ENCODE results near the gene OSER1.

Gene OSER1

DNA sequence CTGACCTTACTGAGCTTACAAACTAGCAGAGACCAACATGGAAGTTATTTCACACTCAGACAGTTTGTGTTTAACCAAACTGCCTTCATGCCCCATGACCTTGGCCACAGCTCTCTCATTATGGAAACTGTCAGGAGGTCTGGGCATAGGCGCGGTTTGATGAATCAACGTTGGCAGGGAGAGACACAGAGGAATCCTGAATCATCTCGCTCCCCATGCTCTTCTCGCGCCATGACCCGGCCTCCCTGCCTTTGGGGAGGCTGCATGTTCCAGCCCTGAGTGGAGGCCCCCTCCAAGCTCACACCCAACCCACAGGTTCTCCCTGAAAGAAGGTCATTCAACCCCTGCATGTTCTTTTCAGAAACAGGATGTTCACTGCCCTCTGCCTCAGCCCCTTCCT, 20.6 kb upstream of the OSER1 start:
- peak; percentile 70 for DNase-seq
- in situ Hi-C loops (cut with HindIII; ENCODE audit: low pct_ligation_motif_present, low pct_unique_long_range_greater_than_20kb, low sequenced_read_pairs) = no loop called here

DNA sequence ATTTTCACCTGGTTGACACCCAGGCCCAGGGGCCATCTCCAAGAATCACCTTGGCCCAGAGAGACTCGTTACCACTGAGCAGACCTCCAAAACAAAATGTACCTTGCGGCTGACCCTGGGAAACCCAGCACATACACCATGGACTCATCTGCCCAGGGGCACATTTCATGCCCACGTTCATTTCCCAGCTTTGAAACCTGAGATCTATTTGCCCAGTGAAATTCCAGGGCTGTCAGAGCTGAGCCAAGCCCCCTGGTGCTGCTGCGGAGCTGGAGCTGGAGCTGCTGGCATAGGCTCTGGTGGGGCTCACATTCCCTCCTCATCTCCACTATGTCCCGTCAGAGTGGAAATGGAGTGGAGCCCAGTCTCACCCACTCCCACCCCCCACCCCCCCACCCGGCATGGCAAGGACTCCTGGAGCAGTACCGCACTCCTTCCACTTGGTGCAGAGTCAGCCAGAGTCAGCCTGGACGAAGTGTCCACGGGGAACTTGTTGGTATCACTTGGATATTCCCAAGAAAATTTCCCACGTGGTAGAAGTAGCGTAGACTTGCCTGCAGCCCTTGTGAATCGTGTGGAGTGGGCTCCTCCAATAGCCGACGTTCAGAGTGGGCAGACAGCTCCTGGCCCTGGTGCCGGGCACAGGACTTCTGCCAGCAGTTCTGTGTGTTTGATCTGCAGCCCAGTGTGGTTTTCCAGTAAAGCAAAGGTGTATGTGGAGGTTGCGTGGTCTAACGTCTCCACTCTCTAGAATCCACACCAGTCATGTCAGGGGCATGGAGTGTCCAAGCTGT, 18.1 kb upstream of the OSER1 start:
- no peak for DNase-seq

DNA sequence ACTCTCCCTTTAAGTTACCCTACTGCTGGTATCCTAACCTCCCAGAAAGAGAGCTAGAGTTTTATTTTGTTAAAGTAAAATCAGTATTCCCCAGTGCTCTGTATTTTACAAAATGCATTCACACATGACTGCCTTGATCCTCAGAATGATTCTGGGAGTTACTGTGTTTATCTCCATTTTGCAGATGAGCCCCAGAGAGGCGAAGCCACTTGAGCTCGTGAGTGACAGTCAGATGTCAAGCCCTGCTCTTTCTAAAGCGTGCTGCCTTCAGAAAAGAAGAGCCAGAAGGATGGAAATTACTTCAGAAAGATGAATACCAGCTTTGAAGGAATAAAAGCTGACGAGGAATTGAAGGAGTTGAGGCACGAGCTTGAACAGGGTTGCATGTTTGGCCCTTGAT, 14.1 kb upstream of the OSER1 start:
- DNase-seq = no peak
- in situ Hi-C loops (cut with HindIII; ENCODE audit: low pct_ligation_motif_present, low pct_unique_long_range_greater_than_20kb, low sequenced_read_pairs) = no loop called here

More for the DNA sequence above, 18.1 kb upstream of the OSER1 start:
- in situ Hi-C loops (cut with HindIII; ENCODE audit: low pct_ligation_motif_present, low pct_unique_long_range_greater_than_20kb, low sequenced_read_pairs) = no loop called here

- no peak for DNase-seq
- in situ Hi-C loops (cut with HindIII; ENCODE audit: low pct_ligation_motif_present, low pct_unique_long_range_greater_than_20kb, low sequenced_read_pairs) = no loop called here
Observed at GRCh38 chr20:44223721-44224120, 13.2 kb upstream of the OSER1 start.

DNA sequence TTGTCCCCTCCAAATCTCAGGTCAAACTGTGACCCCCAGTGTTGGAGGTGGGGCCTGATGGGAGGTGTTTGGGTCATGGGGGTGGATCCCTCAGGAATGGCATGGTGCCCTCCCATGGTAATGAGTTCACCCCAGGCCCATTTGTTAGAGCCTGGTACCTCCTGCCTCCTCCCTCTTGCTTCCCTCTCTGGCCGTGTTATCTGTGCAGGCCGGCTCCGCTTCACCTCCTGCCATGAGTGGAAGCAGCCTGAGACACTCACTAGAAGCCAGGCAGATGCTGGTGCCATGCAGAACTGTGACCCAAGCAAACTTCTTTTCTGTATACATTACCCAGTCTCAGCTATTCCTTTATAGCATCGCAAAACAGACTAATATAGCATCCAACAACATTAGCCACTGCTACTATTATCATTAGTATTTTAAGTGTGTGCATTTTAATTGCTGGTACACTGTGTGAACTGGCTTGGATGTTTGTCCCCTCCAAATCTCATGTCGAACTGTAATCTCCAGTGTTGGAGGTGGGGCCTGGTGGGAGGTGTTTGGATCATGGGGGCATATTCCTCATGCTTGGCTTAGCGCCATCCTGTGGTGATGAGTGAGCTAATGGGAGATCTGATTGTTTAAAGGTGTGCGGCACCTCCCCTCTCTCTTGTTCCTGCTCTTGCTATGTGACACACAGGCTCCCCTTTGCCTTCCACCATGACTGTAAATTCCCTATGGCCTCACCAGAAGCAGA, 12.2 kb upstream of the OSER1 start:
- no peak for DNase-seq
- in situ Hi-C loops (cut with HindIII; ENCODE audit: low pct_ligation_motif_present, low pct_unique_long_range_greater_than_20kb, low sequenced_read_pairs) = no loop called here

GRCh38 chr20:44222027-44222426, 11.5 kb upstream of the OSER1 start:
- no peak for DNase-seq
- in situ Hi-C loops (cut with HindIII; ENCODE audit: low pct_ligation_motif_present, low pct_unique_long_range_greater_than_20kb, low sequenced_read_pairs) = no loop called here

DNA sequence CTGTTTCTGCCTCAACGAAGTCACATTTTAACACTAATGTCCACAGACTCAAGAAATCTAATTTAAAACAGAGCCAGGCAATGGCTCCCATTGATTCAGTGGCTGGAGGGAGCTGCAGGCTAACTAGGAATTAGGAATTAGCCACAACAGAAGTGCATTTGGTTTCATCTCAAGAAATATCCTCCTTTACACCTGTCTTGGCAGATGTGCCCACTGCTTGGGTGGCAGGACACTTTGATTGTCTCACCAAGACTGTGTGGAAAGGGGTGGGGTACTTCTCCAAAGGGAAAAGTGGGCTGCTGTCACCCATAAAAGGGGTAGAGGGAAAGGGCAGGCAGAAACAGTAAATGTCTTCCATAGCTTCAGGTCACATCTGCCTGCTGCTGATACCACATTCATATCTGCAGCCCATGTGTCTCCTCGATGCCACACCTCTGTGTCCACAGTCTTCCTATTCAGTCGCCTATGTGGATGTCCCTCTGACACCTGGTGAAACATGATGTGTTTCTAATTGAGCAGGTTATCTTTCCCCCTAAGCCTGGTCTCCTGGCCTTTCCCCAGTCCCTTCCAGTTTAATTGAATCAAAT, 10.9 kb upstream of the OSER1 start:
- in situ Hi-C loops (cut with HindIII; ENCODE audit: low pct_ligation_motif_present, low pct_unique_long_range_greater_than_20kb, low sequenced_read_pairs) = no loop called here
- no peak for DNase-seq

DNA sequence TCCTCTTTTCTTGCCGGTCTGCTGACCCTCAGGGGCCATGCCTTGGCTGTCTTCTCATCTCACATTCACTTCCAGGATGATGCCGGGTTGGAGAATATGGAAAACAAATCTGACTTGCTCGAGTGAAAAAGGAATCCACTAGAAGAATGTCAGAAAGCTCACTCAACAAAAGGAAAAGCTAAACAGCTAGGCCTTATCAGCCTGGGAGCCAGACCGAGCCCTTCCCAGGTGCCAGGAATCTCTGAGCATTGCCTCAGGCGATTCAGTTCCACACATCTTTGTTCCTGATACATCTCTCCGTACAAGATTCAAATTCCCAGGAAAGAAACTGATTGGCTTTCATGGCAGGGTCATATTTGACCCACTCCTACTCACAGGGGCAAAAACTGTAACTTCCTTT, 9.2 kb upstream of the OSER1 start:
- in situ Hi-C loops (cut with HindIII; ENCODE audit: low pct_ligation_motif_present, low pct_unique_long_range_greater_than_20kb, low sequenced_read_pairs) = no loop called here
- DNase-seq = no peak

DNA sequence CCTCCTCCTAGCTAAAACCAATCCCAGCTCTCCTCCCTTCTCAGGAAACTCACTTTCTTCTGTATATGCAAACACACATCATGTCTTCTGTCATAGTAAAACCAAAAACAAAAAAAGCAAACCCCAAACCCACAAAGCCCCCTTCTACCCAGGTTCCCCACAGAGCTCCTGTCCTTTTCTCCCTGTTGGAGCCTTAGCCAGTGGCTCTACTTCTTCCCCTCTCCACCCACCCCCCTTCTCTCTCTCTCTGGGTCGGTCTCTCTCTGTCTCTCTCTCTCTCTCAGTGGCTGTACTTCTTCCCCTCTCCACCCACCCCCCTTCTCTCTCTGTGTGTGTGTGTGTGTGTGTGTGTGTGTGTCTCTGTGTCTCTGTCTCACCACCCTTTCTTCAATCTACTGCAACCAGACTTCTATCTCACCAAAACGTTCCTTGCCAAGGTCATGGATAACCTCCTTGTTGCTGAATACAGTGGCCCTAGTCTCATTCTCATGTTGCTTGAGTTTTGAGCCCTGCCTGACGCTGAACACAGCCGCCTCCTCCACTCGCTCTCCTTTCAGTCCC, 8.7 kb upstream of the OSER1 start:
- no peak for DNase-seq
- in situ Hi-C loops (cut with HindIII; ENCODE audit: low pct_ligation_motif_present, low pct_unique_long_range_greater_than_20kb, low sequenced_read_pairs) = no loop called here

DNA sequence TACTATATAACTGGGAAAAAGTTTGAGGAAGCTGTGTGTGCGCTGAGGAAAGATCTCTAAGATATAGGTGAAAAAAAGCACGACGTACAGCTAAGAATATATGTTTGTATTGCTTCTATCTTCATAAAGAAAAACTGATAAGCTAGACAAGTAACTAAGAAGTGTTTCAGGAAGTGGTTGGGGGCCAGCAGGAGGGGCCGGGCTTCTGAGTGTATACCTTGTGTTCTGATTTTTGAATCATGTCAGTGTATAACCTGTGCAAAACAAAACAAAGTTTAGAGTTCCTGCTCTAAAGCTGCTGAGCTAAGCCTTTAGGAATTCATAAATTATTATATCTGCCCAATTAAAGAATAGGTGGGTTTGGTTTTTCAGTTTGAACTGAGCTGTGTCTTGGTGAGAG, 7.9 kb upstream of the OSER1 start:
- DNase-seq = no peak
- in situ Hi-C loops (cut with HindIII; ENCODE audit: low pct_ligation_motif_present, low pct_unique_long_range_greater_than_20kb, low sequenced_read_pairs) = no loop called here

DNA sequence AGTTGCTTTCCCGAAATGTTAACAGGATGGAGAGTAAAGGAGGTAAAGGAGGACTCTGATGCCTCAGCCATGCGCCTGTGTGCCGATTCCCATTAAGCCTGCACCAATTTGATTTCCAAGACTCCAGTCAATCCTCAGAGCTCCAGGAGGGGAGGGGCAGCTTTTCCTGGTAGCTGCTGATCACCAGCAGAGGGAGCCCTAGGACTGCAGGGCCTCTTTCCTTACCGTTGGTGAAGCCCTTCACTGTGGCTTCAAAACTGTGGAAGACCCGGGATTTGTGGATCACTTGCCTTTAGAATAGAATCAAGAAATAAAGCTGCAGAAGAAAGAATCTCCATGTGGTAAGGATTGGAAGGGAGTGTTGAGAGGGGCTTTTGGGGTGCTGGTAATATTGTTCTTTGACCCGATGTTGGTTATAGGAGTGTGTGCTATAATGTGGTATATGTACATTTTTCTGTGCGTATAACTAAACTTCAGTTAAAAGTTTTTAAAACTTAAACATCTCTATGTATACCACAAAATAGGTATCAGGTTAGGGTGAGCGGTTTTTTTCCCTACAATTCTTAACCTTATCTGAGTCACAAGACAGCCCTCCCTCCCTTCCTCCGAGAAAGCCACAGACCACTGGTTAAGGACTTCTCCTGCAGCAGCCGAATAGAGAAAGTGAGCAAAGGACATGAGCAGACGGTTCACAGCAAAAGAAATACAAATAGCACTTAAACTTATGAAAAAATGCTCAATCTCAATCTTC, 6.9 kb upstream of the OSER1 start:
- in situ Hi-C loops (cut with HindIII; ENCODE audit: low pct_ligation_motif_present, low pct_unique_long_range_greater_than_20kb, low sequenced_read_pairs) = no loop called here
- peak; percentile 77 for DNase-seq

DNA sequence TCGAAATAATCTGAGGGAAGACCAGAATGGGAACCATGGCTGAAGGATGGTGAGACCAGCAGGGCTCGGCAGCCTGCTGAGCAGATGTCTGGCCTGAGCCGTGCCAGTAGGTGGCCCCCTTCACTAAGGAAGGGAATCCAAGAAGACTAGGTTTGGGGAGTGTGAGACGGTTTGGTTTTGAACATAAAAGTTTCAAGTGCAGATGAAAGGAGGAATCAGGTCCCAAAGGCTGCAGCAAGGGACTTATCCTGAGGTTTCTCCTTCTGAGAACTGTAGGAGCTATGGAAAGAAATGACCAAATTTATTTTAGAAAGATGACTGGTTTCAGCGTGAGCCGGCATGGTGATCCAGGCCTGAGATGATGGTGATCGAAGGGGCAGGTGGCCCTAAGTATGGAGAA, 4.6 kb upstream of the OSER1 start:
- DNase-seq = peak; percentile 60
- in situ Hi-C loops (cut with HindIII; ENCODE audit: low pct_ligation_motif_present, low pct_unique_long_range_greater_than_20kb, low sequenced_read_pairs) = no loop called here

GRCh38 chr20:44212792-44213191, 2.2 kb upstream of the OSER1 start:
- in situ Hi-C loops (cut with HindIII; ENCODE audit: low pct_ligation_motif_present, low pct_unique_long_range_greater_than_20kb, low sequenced_read_pairs) = no loop called here
- no peak for DNase-seq

- DNase-seq = no peak
- in situ Hi-C loops (cut with HindIII; ENCODE audit: low pct_ligation_motif_present, low pct_unique_long_range_greater_than_20kb, low sequenced_read_pairs) = no loop called here
Observed at GRCh38 chr20:44211177-44212039, 837 bp upstream of the OSER1 start.

GRCh38 chr20:44209686-44210405, 725 bp downstream of the OSER1 start:
- in situ Hi-C loops (cut with HindIII; ENCODE audit: low pct_ligation_motif_present, low pct_unique_long_range_greater_than_20kb, low sequenced_read_pairs) = no loop called here
- DNase-seq = peak; percentile 47

DNA sequence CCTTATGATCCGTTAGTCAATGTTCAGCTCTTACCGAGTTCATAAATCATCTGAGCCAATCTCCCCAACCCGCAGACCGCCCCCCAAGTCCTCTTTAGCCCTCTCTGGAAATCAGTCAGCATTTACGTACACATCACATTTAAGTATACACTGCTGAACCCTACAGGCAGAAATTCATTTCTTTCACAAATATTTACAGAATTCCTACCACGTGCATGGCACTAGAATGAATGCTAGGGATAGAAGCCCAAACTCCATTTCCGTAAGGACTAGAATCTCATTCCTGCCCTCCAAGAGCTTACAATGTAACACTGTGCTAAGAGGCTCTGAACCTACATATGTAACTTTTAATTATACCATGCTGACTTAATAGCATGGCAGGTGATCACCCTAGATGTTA, 1.8 kb downstream of the OSER1 start:
- DNase-seq = peak; percentile 49
- in situ Hi-C loops (cut with HindIII; ENCODE audit: low pct_ligation_motif_present, low pct_unique_long_range_greater_than_20kb, low sequenced_read_pairs) = no loop called here

GRCh38 chr20:44208165-44208564, 2.4 kb downstream of the OSER1 start:
- in situ Hi-C loops (cut with HindIII; ENCODE audit: low pct_ligation_motif_present, low pct_unique_long_range_greater_than_20kb, low sequenced_read_pairs) = no loop called here
- DNase-seq = peak; percentile 20

Measured in ACHN (cell line).